HAP-1 (cell line): ENCODE measurements around the gene UXS1.

Experiments used
- DNase-seq, 2 experiments: peaks; one replicate each; pipeline ENCODE4 v3.0.0-alpha.2; 2016 to 2020; ENCODE audit warnings: low spot score in 2 of 2
- H3K27me3 ChIP-seq: fragments of 250-450 bp; sonication (Bioruptor Pico); 2 replicates; pipeline ENCODE4 v1.5.1; 2020; ENCODE audit warnings: low read depth, mild to moderate bottlenecking, moderate library complexity
- H3K36me3 ChIP-seq: fragments of 250-450 bp; sonication (Bioruptor Pico); replicated peaks from 2 replicates; pipeline ENCODE4 v1.5.1; 2020; ENCODE audit warnings: mild to moderate bottlenecking
- H3K4me1 ChIP-seq: fragments of 250-450 bp; sonication (Bioruptor Pico); 2 replicates; pipeline ENCODE4 v1.5.1; 2020; ENCODE audit warnings: mild to moderate bottlenecking
- H3K4me3 ChIP-seq: fragments of 250-450 bp; sonication (Bioruptor Pico); 2 replicates; pipeline ENCODE4 v1.5.1; 2020; ENCODE audit warnings: mild to moderate bottlenecking, moderate library complexity
- H3K9me3 ChIP-seq: fragments of 250-450 bp; sonication (Bioruptor Pico); 2 replicates; pipeline ENCODE4 v1.5.1; 2020; ENCODE audit warnings: mild to moderate bottlenecking, moderate library complexity
- in situ Hi-C: fragments of 300-500 bp; cut with MboI; formaldehyde crosslinking; loops from 3 replicates; pipeline ENCODE4 v1.14.3; 2020; ENCODE audit warnings: low sequenced_read_pairs, inconsistent platforms, mixed read lengths

The UXS1 gene

DNA sequence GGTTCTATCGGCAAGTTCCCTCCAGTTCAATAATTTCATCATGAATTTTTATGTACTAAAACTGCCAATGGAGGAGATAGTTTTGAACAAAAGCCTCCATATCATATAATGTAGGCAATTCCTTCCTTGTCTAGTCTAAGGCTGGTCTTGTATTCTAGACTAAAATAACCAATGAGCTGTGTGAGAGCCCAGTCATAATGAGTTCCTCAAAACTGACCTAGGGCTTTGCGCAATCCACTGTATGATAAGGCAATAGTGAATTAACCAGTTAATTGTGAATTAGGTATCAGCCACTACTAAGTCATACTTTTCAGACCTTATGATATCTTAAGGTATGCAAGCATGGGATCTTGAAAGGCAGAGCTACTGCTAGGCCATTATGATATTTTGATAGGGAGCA lies 7.6 kb upstream of the UXS1 start:
- Histone ChIP-seq H3K27me3 (0 out of 2 replicates have a peak, but pooled peaks cover 2% of the 10 kb centered on the region), H3K4me3 (no peak overlapping the region), H3K9me3 (no peaks in the 10 kb centered on the region), H3K36me3 (no peaks in the 10 kb centered on the region), H3K4me1 (no peaks in the 10 kb centered on the region)
- in situ Hi-C loops: no loop called here
- no peak for DNase-seq

DNA sequence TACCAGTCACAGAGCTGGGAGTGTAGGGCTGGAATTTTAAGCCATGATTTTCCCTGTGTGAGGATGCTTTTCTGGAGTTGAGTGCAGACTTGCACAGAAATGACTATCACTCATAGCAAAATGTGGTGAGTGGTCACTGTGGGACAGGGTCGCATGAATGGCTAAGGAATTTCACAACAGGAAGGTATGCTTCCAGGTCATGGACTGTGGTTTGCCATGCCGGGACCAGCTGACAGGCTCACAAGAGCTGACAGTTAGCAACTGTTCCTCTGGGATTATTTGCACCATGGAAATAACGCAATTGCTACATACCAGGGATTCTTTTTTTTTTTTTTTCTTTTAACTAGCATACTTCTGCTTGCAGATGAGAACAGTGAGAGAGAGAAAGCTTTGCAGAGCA lies 3.8 kb upstream of the UXS1 start:
- Histone ChIP-seq H3K27me3 (0 out of 2 replicates have a peak, but pooled peaks cover 2% of the 10 kb centered on the region), H3K4me3 (no peak overlapping the region), H3K36me3 (no peaks in the 10 kb centered on the region), H3K4me1 (peaks cover 3% of the 10 kb centered on the region), H3K9me3 (no peaks in the 10 kb centered on the region)
- DNase-seq: no peak
- in situ Hi-C loops: no loop called here

DNA sequence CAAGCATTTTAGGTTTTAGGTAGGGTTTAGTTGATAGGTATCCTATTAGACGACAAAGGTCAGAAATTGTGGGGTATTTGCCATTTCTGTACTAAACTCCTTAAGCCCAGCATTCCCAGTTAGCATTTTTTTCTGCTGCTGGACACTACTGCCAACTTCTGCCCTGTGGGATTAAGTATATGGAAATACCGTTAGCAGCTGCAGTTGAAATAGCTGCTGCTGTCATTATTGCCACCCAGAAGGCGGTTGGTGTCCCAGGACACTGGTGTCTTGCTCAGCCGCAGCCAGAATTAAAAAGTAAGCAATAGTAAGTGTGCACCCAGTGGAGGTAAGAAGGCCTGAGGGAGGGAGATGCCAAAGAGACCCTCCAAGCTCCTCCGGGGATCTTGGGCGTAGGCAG lies 1.9 kb upstream of the UXS1 start:
- Histone ChIP-seq H3K4me1 (peaks cover 3% of the 10 kb centered on the region), H3K4me3 (no peak overlapping the region), H3K9me3 (no peaks in the 10 kb centered on the region), H3K36me3 (no peaks in the 10 kb centered on the region), H3K27me3 (0 out of 2 replicates have a peak, but pooled peaks cover 2% of the 10 kb centered on the region)
- no peak for DNase-seq
- in situ Hi-C loops: no loop called here

DNA sequence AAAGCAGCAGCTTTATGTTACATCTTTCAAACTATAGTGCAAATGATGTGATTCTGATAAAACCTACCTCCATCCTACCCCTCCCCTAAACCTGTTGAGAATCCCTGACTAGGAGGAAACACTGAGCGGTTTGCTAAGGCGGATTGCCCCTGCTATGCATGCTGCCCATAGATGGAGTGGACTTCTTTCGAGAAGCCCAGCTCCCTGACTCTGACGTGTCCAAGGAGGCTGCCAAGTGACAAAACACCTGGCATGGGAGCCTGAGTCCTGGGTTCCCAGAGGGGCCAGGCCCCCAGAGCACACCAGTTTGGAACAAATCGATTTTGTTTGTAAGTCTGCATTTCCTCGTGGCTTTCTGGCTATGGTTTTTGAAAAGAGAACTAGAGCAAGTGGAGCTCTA lies 1.4 kb upstream of the UXS1 start:
- H3K9me3 ChIP-seq: no peaks in the 10 kb centered on the region
- in situ Hi-C loops: no loop called here
- no peak for DNase-seq
- peaks cover 3% of the 10 kb centered on the region for H3K4me1 ChIP-seq
- 0 out of 2 replicates have a peak, but pooled peaks cover 2% of the 10 kb centered on the region for H3K27me3 ChIP-seq
- no peaks in the 10 kb centered on the region for H3K36me3 ChIP-seq
- H3K4me3 ChIP-seq: no peak overlapping the region

DNA sequence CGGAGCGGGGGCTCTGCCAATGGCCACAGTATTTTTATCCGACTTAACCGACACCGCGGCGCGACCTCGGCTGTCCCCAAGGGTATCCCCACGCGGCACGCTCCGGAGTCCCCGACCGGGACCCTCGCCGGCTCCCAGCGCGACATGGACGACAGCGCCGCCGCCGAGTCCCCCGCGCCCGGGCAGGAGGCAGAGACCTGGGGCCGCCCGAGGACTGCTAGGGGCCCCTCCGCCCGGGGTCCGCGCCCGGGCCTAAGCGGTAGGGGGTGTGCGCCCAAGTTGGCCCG lies 468 bp downstream of the UXS1 start:
- no peaks in the 10 kb centered on the region for H3K9me3 ChIP-seq
- no peaks in the 10 kb centered on the region for H3K27me3 ChIP-seq
- peaks cover 3% of the 10 kb centered on the region for H3K4me1 ChIP-seq
- H3K36me3 ChIP-seq: no peaks in the 10 kb centered on the region
- peak overlapping the region; percentile 67 for H3K4me3 ChIP-seq
- no peak for DNase-seq
- in situ Hi-C loops: no loop called here

DNA sequence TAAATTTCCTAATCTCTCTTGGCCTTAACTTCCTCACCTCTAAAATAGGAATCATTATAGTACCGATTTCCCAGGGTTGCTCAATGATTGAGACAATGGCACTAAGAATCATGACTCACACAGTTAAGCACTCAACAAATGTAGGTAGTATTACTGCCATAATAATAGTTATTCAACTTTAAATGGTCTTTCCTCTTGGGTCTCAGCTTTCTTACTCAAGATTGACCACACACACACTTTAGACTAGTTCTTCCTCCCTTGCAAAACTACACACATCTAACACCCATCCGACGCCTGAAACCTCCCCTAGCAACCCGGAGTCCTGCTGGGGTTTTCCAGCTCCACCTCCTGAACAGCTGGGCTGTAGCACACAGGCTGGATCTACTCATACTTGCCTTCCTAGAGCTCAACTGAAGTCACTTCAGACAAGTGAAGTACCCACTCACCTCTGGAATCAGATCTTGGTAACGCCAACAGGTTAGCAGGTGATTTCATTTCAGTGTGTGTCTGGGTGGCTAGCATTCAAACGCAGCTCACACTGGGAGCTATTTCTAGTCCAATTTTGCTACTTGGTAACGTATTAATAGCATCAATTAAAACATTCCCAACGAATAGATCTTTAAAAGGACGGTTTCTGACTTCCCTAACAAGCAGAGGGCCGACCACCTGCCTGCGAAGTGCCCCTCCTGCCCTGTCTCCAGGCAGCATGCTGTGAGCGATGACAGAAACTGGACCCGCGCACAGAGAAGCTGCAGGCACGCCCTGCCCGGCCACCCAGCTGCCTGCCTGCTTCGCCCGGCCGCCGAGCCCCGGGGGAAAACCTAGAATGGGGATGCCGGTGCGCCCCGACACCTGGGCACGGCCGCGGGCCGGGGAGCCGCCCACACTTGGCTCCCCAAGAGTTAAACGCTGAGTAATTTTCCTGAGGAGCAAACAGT lies 1.1 kb downstream of the UXS1 start:
- in situ Hi-C loops: no loop called here
- peak overlapping the region; percentile 67 for H3K4me3 ChIP-seq
- DNase-seq: peak; percentile 28 to 49
- H3K27me3 ChIP-seq: no peaks in the 10 kb centered on the region
- H3K36me3 ChIP-seq: no peaks in the 10 kb centered on the region
- H3K9me3 ChIP-seq: no peaks in the 10 kb centered on the region
- H3K4me1 ChIP-seq: peaks cover 3% of the 10 kb centered on the region

DNA sequence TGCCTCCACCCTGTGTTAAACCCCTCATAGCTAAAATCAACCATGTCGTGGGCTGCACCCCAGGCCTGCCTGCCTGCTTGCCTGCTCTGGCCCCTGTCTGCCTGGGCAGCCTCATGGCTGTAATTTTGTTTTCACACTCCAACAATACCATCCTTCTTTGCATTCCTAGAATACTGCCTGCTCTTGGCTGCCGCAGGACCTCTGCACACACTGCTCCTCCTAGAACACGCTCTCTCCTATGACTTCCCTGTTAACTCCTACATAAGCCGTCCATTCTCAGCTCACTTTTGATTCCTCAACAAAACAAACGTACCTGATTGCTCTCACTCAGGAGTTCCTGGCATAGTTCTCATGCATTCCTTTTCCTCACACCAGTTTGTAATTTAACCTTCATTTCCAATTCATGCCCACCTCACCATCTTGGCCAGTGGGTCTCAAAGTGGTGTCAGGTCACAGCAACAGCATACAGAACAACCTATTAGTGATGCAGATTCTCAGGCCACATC lies 2.5 kb downstream of the UXS1 start:
- H3K4me3 ChIP-seq: no peak overlapping the region
- in situ Hi-C loops: no loop called here
- DNase-seq: no peak
- no peaks in the 10 kb centered on the region for H3K27me3 ChIP-seq
- H3K4me1 ChIP-seq: peaks cover 3% of the 10 kb centered on the region
- H3K9me3 ChIP-seq: no peaks in the 10 kb centered on the region
- H3K36me3 ChIP-seq: no peaks in the 10 kb centered on the region

DNA sequence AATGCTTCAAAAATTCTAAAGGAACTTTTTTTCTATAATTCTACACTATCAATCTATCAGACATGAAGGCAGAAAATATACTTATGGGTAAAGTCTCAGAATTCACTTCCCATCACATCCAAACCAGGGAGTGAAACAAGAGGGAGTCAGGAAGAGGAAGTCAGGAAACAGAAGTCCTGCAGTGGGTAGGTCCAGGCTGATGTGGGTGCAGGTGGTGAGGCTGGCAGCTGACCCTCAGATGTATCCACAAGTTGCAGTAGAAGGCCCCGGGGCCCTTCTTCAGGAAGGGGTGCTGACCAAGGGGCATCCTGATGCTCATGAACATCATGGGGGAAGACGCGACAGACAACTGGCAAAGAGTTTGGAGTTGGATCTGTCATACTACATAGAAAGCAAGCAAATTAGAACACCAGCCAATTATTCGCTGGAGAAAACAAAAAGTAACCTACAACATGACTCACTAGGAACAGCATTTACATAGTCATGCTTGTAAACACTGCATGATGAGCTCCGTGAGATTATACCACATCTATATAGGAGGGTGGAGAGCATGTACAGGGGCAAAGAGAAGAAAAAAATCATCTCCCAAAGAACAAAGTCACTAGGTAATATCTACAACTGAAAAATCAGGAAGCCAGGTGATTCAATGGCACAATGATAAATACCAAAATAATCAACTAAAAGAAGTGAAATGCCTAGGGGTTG lies 4.2 kb downstream of the UXS1 start:
- Histone ChIP-seq H3K36me3 (no peaks in the 10 kb centered on the region), H3K4me1 (peaks cover 2% of the 10 kb centered on the region), H3K27me3 (no peaks in the 10 kb centered on the region), H3K9me3 (no peaks in the 10 kb centered on the region), H3K4me3 (no peak overlapping the region)
- in situ Hi-C loops: no loop called here
- DNase-seq: no peak

DNA sequence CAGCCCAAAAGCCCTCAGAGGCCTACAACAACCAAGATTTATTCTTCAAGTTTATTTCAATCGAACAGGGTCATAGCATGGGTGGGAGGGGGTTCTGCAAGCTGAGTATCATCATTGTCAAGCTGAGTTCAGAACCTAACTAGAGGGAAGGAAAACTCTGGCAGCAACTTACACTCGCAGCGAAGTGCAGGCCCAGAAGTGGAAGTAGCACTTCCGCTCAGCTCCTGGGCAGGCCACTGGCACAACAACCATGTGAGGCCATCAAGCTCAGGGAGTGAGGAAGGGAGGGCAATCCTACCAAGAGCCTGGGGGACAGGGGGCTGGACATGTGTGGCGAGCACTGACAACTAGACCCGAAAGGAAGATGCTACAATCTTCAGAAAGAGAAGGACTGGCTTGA lies 4.8 kb downstream of the UXS1 start:
- DNase-seq: no peak
- Histone ChIP-seq H3K9me3 (no peaks in the 10 kb centered on the region), H3K36me3 (no peaks in the 10 kb centered on the region), H3K4me1 (no peaks in the 10 kb centered on the region), H3K27me3 (no peaks in the 10 kb centered on the region), H3K4me3 (no peak overlapping the region)
- in situ Hi-C loops: no loop called here

DNA sequence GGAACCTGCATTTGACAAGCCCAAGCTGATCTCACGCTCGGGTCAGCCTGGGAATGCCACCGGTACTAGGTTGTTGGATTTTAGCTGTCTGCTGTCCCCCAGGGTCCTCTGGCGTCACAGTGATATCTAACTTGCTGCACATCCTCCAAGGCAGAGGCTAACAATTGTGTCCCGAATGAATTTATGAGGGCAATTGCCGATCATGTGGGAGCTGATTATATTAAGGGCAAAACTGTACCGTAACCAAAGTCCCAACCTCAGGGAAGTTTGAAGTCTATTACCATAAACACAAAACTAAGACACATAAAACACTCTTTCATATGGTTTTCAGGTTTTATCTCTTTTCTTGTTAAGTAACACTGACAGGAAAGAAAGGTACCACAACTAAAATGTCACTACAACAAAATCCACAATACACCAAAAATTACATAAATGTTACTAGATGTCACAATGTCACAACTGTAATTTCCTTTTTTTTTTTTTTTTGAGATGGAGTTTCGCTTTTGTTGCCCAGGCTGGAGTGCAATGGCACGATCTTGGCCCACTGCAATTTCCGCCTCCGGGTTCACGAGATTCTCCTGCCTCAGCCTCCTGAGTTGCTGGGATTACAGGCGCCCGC lies 6.7 kb downstream of the UXS1 start:
- H3K4me3 ChIP-seq: no peak overlapping the region
- H3K27me3 ChIP-seq: no peaks in the 10 kb centered on the region
- no peaks in the 10 kb centered on the region for H3K36me3 ChIP-seq
- H3K9me3 ChIP-seq: no peaks in the 10 kb centered on the region
- no peak for DNase-seq
- no peaks in the 10 kb centered on the region for H3K4me1 ChIP-seq
- in situ Hi-C loops: no loop called here

DNA sequence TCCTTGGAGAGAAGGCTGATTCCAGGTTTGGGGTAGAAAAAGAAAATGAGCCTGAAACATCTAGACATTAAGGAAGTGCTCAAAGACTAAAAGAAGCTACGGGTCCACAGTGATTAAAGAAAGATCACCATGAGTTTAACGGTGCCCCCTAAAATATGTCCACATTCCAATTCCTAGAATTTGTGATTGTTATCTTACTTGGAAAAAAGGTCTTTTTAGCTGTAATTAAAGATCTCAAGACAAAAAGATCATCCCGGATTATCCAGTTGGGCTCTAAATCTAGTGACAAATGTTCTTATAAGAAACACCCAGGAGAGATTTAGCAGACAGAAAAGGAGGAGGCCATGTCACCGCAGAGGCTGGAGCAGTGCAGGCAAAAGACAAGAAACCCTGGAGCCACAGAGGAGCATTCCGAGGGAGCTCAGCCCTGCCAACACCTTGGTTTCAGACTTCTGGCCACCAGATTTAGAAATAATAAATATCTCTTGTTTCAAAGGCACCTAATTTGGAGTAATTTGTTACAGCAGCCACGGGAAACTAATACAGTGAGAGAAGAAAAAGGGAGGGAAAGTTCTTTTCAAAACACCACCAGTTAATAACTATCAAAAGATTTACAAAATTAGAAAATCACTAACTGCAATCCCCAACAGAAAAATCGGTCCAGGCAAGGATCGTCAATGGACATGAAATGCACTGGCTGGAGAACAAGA lies 8.5 kb downstream of the UXS1 start:
- Histone ChIP-seq H3K36me3 (no peaks in the 10 kb centered on the region), H3K27me3 (no peaks in the 10 kb centered on the region), H3K4me3 (no peak overlapping the region), H3K9me3 (no peaks in the 10 kb centered on the region), H3K4me1 (no peaks in the 10 kb centered on the region)
- DNase-seq: no peak
- in situ Hi-C loops: no loop called here

DNA sequence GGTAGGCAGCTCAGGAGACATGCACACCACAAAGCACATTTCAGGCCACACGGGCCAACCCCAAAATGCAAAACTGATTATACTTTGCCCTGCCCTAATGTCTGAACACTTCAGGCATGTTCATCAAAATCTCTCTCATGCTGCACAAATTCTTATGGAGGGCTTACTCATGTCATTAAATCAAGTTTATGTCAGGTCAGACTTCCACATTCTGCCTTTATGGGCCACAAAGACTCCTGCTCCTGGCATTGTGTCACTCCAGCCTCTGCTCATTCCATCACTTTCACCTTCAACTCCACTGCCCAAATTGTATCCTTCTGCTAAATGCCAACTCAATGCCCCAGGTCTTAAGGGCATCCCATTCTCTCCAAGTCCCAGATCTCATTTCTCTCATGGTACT lies 9.2 kb downstream of the UXS1 start:
- no peaks in the 10 kb centered on the region for H3K27me3 ChIP-seq
- no peaks in the 10 kb centered on the region for H3K9me3 ChIP-seq
- no peaks in the 10 kb centered on the region for H3K4me1 ChIP-seq
- H3K4me3 ChIP-seq: no peak overlapping the region
- no peak for DNase-seq
- H3K36me3 ChIP-seq: no peaks in the 10 kb centered on the region
- in situ Hi-C loops: no loop called here

DNA sequence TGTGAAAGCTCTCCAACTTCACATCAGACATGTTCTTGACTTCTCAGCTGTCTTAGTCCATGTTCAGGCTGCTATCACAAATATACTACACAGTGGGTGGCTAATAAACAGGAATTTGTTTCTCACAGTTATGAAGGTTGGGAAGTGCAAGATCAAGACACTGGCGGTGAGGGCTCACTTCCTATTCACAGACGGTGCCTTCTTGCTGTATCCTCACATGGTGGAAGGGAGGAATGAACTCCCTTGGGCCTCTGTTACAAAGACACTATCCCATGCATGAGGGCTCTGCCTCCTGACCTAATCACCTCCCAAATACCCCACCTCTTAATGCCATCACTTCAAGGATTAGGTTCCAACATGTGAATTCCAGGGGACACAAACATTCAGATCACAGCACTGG lies 9.7 kb downstream of the UXS1 start:
- Histone ChIP-seq H3K36me3 (no peaks in the 10 kb centered on the region), H3K9me3 (no peaks in the 10 kb centered on the region), H3K27me3 (no peaks in the 10 kb centered on the region), H3K4me3 (no peak overlapping the region), H3K4me1 (no peaks in the 10 kb centered on the region)
- DNase-seq: no peak
- in situ Hi-C loops: no loop called here
